CD4-positive, alpha-beta T cell treated with Interleukin-15 for 4 hours (primary cell): ENCODE measurements around the gene ARPC4.
A peak's percentile ranks its signal among the peaks of the same experiment; 100 is the strongest.

Source experiments
- DNase-seq: peaks from one replicate; pipeline ENCODE4 v3.0.0-alpha.2; 2020; ENCODE audit warnings: low spot score

Gene ARPC4

DNA sequence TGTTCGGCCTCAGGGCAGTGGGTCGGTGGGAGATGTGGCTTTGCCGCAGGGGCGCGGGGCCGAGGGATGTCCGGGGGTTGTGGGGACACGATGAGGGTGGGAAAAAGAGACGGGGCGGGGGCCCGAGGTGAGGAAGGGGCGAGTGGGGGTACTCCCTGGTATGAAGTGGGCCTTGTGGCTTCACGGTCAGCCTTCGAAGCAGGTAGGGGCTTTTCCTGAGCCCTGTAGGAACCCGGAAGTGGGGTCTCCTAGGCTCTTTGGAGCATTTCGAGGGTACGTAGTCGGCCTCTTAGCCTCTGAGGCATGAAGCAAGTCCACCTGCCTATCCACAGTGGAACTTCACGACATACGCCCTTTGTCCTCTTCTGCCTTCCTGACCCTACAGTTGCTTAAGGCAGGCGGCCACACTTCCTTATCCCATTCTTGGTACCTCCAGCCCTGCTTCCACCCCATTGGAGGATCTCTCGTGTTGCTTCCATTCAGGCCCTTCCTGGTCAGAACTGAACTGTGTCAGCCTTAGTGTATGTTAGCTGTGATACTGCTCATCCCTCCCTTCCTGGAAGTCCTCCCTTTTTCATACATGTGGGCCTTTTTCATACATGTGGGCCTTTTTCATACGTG lies 389 bp downstream of the ARPC4 start:
- DNase-seq, result peak; percentile 20

DNA sequence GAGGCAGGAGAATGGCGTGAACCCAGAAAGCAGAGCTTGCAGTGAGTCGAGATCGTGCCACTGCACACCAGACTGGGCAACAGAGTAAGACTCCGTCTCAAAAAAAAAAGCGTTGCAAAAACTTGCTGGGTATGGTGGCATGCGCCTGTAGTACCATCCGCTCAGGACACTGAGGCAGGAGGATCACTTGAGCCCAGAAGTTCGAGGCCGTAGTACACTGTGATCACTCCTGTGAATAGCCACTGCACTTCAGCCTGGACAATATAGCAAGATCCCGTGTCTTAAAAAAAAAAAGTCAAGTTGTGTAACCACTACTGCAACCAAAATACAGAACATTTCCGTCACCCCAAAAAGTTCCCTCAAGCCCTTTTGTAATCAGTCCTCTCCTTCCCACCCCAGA lies 1.5 kb downstream of the ARPC4 start:
- no peak for DNase-seq

DNA sequence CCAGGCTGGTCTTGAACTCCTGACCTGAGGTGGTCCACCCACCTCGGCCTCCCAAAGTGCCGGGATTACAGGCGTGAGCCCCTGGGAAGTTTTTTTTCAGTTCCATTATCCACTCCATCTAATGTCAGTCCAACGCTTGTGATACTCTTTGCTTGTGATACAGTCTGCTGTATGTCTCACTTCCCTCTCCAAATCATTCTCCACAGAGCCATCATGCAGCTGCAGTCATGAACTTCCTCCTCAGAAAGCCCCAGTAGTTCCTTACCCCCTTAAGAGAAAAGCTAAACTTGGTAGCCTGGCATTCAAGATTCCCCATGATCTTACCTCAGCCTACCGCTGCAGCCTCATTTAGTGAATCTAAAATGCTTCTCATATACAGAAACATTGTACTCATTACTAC lies 2.3 kb downstream of the ARPC4 start:
- DNase-seq, result no peak

DNA sequence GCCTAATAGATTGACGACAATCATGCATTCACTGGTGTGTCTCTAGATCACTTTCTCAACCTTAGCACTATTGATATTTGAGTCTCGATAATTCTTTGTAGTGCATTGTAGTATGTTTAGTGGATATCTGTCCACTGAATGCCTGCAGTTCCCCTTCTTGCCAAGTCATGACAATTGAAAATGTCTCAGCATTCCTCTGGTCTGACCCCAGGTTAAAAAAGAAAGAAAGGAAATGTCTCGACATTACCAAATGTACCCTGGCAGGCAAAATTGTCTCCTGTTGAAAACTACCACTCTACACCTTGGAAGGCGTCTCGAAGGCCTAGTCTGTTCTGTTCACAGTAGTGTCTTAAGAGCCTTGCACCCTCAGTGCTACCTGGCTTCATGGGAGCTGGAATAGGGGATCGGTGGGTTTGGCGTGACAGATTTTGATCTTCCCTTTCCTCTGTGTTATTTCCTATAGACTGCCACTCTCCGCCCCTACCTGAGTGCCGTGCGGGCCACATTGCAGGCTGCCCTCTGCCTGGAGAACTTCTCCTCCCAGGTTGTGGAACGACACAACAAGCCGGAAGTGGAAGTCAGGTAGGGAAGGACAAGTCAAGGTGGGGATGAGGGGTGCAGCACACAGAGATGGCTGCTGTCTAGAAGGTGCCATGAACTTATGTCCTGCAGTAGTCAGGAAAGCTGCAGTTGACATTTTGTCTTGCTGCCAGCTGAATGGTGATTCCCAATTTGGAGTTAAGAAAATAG lies 4.5 kb downstream of the ARPC4 start:
- DNase-seq, result no peak

DNA sequence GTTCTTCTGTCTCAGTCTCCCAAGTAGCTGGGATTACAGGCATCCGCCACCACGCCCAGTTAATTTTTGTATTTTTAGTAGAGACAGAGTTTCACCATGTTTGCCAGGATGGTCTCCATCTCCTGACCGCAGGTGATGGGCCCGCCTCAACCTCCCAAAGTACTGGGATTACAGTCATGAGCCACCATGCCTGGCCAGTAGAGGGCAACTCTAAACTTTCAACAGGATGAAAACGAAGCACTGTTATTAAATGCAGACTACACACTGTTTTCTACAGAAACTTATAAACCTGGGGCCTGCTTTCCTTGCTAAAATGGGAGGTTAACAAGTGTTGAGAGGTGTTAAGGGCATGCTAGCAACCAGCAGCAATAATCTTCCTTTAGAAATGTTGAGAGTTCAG lies 7.6 kb downstream of the ARPC4 start:
- no peak for DNase-seq

DNA sequence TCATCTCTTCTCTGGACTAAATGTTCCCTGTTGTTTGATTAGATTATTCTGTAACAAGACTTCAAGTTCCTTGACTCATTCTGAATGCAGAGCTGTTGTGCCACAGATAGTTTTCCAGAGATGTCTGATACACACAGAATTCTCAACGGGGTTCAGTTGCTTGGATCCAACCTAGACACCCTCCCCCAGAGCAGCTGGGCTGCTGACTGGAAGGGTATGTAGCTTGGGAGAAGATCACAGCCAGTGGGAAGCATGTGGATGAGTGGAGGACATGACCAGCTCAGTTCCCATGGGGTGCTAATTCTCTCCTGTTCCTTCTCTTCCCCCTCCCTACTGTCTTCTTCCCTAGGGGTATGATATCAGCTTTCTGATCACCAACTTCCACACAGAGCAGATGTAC lies 10.6 kb downstream of the ARPC4 start:
- no peak for DNase-seq

DNA sequence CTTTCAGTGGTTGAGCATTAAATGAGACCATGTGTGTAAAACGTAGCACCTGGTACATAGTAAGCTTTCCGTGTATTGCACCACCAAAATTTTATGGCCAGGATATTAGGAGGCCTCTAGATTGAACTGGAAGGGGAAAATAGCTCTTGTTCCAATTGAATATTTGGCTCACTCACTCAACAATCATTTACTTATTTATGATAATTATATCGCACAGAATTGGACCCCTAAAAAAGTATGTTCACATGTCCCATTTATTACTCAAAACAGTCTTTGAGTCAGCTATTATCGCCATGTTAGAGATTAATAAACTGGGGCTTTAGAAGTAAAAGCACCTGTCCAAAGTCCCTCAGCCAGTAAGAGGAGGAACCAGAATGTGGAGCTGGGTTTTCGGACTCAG lies 12.1 kb downstream of the ARPC4 start:
- DNase-seq, result no peak

DNA sequence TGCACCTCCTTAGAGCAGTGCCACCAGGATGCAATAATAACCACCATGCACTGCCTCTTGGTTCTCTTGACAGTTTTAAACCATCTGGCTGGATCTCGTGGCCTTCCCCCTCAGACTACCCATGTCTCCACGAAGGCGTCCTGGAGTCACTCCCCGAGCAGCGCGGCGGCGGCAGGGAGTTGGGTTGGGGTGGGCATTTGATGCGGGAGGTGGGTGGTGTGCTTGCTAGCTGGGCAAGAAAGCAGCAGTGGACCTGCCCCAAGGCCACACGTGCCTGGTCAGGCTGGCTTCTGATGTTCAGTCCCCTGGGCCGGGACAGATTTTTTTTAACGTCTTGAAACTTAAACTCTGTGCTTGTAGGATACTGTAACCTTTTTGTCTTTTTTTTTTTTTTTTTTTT lies 13.3 kb downstream of the ARPC4 start:
- DNase-seq, result no peak

DNA sequence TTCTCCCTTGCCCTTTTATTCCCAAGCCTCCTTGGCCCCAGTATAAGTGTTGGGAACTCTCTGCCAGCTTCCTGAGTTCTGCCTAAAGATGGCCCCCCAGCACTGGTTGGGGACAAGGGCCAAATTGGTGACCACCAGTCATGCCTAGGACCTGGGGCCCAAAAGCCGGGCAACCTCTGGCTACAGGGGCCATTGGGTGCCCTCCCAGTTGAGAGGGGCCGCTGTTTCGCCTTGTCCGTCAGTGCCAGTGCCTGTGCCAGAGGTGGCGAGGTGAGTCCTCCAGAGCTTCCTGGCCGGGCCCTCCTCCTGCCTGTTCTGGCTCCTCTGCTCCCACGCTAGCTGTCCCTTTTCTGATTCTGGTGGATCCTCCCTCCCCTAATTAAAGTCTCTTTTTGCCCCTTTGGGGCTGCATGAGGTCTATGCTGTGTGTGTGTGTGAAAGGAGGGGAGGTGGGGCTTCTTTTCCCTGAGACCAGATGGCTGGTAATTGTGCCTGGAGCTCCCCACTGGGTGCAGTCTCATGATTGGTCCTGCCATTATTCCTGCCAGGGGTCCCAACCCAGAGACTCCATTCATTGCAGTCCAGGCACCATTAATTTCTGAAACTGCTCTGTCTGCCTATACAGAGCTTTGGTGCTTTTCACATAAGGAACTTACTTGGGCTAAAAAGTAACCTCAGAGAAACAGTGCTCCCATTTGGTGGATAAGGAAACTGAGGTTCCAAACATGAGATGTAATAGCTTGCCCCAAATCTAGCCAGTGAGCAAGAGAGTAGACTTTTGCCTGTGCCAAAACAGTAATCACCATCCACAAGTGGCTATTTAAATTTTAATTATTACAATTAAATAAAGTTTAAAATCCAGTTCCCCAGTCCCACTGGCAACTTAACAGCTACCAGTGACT lies 14.1 kb downstream of the ARPC4 start:
- DNase-seq, result no peak

DNA sequence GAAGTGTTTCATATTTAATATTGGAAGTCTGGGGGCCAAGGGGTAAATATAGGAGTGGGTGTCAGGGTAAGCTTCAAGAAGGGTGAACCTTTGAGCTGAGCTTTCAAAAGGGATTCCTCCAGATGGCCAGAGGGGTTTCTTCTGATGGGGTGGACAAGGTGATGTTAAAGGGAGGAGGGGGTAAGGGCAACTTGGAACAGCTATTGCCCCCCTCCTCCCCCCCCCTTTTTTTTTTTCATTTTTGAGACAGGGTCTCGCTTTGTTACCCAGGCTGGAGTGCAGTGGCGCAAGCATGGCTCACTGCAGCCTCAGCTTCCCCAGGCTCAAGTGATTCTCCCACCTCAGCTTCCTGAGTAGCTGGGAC lies 15.1 kb downstream of the ARPC4 start:
- no peak for DNase-seq

DNA sequence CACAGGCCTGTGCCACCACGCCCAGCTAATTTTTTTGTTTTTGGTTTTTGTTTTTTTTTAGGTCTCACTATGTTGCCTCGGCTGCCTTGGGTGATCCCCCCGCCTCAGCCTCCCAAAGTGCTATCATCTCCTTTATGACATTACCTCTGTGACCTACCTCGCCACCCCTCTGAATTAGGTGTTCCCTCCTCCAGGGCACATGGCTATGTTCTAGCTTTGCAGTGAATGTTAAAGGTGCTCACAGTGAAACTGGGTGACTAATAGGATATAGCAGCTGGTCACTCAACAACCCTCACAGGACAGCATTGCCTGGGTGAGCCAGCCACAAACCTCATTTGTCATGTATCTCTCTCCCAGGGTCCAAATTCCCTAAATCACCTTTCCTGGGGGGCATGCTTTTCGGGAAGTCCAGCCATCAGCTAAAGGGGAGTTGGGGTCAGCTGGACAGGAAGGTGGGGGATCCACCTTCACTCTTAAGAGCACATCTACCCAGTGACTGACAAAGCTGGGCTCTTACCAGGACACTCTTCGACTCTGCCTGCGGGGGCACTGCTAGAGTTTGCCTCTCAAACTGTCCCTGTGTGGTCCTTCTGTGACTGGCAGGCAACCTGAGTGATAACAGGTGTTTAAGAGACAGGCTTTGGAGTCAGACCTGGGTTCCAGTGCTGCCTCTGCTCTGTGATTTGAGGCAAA lies 15.6 kb downstream of the ARPC4 start:
- DNase-seq, result peak; percentile 54

DNA sequence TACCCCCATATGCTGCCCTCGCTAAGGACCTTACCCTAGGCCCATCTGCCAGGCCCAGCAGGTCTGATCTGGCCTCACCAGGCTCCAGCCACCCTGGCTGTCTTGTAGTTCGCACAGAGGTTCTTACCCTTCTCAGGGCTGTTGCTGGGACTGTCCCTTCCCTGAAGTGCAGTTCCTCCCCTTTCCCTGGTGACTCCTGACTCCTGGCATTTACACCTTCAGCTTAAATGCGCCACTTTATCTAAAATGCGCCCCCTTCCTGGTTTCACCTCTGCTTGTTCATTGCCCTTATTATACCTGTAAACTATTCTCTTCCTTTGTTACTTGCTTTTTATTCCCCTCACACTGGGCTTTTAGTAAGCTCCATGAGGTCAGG lies 16.3 kb downstream of the ARPC4 start:
- DNase-seq, result no peak

DNA sequence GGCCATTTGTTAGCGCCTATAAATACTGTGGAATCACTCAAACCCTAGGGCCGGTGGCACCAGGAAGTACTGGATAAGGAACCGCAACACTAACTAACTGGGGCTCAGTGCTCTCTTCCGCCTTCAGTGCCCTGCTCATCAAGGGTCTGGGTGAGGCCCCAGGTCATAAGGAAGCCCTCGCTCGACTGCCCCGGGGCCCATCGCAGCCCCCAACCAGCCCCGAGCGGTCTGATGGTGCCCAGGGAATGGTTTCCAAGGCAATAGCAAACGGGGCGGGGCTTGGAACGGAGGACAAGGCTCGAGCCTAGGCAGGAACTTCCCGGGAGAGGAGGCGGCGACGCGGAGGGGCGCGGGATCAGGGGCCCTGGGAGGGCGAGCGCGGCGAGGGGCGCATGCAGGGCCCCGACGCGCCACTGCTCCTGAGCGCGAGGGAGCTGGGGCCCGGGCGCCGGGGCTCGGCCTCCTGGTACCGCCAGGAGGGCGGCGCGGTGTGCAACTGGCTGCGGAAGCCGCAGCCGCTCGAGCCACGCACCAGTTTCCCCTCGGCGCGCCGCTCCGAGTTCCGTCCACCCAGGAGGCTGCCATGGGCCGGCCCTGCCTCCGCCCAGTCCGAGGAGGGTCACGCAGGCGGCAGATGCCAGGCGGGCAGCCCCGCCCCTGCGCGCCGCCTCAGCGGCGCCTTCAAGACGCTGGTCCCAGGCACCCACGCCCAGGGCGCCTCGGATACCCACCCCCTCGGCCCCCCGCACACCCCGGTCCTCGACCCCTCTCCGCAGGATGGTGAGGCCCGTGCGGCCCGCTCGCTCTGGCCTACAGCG lies 16.9 kb downstream of the ARPC4 start, which contains the start of gene TTLL3:
TSS of gene TTLL3 (plus strand) at position 648 of the 818 bp plus-strand sequence. CDS start 400 bp downstream, outside the sequence.
- DNase-seq, result peak; percentile 32

DNA sequence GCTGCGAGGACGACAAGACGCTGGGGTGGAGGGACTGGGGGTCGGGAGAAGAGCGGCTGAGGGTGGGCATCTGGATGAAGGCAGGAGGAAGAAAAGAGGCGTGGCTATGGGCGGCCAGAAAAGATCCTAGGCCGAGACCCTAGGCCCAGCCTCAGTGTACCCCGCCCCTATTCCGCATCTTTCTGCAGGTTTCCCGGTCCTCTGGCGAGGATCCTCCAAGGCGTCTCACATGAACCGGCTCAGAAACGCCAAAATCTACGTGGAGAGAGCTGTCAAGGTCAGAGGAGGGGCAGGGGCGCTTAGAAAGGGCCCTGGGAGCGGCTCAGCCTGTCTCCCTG lies 17.5 kb downstream of the ARPC4 start:
- DNase-seq, result no peak

DNA sequence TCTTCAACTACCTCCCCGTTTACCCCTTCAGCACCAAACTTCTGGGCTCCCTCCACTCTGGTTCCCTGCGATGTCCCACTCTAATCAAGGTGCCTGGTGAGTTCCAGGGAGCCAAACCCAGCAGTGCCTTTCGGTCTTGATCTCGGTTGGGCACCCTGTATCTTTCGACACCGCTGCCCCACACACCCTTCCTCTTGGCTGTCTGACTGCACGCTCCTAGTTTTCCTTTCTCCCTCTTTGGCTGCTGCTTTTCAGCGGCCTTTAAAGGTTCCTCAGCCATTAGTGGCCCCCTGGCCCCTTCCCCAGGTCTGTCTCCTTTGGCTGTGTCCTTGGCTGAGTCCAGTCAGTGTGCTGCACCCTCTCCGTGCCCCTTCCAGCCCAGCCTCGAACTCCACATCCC lies 18.0 kb downstream of the ARPC4 start:
- no peak for DNase-seq

DNA sequence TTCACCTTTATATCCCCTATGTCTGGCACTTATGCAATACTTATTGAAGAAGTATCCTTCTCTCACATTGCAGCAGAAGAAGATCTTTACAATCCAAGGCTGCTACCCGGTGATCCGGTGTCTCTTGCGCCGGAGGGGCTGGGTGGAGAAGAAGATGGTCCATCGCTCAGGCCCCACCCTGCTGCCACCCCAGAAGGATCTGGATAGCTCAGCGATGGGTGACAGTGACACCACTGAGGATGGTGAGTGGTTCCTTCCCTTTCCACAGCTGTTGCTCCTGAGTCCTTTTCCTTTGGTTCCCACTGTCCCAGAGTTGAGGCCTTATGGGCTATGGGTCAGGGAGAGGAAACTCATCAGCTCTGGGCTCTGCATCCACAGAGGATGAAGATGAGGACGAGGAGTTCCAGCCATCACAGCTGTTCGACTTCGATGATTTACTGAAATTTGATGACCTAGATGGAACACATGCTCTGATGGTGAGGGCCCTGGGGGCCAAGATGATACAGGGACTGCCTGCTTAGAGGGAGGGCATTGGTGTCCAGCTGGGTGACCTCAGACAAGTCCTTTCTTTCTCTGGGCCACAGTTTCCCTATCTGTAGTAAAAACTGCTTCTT lies 20.1 kb downstream of the ARPC4 start:
- DNase-seq, result no peak

DNA sequence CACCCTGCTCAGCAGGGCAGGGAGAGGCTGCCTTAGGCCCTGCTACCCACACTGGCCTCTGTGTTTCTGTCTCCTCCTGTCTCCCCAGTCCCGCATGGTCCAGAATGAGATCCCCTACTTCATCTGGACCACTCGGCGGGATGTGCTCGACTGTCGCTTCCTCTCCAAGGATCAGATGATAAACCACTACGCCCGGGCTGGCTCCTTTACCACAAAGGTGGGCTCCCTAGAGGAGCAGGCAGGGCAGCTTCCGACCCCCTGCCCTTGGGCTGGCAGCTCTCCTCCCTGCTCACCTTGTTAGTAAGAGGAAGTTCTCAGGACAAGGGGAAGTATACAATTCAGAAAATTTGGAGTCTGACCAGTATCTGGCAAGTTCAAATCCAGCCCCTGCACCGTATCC lies 23.1 kb downstream of the ARPC4 start:
- no peak for DNase-seq

DNA sequence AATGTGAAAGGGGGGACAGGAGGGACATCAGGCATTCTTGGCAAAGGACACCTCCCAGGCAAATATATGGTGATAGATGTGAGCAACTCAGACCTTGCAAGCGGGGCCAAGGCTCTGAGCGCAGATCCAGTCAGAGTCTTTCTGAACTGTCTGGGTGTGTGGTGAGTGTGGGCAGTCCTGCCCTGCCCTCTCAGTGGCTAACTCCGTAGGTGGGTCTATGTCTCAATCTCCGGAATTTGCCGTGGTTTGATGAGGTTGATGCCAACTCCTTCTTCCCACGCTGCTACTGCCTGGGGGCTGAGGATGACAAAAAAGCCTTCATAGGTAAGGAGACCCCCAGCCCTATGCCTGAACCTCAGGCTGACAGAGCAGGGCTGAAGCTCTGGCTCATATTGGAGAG lies 24.6 kb downstream of the ARPC4 start:
- DNase-seq, result no peak

DNA sequence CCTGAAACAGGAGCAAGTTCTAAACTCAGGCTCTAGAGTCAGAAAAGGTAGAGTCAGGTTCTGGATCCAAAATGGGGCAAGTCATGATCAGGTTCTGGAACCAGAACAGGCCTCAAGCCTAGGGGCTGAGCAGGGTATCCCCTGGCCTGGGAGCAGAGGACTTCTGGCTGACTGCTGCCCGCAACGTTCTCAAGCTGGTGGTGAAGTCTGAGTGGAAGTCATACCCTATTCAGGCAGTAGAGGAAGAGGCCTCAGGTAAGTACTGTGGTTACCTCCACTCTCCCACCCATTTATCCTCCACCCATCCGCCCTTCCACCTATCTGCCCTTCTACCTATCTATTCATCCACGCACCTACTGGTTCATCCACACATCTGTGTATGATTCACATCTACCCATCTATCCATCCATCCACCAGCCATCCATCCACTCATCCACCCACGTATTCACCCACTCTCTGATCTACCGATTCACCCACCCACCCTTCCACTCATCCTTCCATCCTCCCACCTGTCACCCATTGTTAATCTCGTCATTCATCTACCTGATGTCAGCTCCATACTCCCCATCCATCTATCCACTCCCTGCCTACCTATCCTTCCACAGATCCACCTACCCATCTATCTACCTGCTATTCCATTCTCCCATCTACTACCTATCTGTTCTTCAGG lies 25.9 kb downstream of the ARPC4 start:
- no peak for DNase-seq

DNA sequence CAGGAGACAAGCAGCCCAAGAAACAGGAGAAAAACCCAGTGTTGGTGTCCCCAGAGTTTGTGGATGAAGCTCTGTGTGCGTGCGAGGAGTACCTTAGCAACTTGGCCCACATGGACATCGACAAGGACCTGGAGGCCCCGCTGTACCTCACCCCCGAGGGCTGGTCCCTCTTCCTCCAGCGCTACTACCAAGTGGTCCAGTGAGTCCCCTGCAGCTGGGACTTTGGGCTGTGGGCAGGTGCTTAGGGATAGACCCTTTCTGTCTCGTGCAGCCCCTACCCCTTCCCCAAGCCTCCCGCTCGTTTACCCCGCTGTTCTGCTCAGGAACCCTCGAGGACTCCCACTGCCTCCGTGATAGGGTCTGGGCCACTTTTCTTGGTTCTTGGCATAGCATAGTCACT lies 27.7 kb downstream of the ARPC4 start:
- DNase-seq, result no peak

DNA sequence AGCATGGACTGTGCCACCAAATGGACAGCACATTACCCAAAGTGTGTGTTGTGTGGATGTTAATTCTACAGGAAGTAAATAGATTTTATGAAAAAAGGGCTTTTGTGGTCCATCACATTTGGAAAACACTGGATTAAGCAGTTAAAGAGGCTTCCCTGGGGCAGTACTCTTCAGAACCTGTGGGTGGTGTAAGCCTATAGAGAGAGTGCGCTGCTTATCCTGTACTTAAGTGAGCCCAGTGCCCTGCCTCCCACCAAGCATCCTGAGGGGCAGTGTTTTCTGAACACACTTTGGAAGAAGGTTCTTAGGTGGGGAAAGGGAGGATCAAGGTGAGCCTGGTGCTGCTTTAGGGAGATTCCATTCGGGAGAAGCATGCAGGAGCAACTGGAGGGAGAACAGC lies 28.1 kb downstream of the ARPC4 start:
- DNase-seq, result no peak
